Measurements from ENCODE around the gene UGDH.

Gene UGDH

DNA sequence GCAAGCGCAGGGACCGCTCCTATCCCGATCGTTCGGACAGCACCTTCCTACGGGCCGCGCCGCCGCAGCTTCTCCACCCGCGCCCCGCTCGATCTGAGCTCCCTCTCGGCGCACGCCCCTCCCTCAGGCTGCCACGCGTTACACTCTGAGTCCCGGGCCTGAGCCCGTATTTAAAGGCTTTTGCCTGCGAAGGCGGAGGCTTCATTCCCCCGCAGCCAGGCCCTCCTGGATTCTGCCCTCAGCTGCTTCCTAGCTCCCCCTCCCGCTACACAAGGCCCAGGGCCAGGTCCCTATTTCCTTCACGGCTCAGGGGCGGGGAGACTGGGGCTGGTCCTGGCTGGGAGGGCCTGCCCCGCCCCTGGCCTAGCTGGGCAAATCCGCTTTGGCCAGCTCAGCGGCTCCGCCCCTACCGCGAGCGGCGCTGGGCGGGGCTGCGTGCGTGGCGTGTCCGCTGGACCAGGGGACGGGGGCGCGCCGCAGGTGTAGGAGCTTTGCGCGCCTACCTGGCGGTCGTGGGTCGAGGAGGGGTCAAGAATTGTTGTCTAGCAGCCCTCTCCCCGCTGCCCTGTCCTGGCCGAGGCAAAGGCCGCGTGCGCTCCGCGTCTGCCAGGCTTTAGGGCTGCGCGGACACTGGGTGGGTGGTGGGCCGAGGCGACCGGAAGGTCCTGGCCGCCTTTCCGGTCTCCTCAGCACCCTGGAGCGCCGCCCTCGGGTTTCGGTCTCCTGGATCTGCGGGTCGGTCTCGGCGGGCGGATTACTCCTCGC is at the start of gene UGDH:
Gene UGDH, minus strand, starts transcription at position 144 of the 765 bp plus-strand sequence. CDS start 5,927 bp downstream, outside the sequence.
- H3K4me3 ChIP-seq (ENCODE audit: low read length): peak within 1 kb of the TSS; percentile 93
- H3K4me1 ChIP-seq (ENCODE audit: control insufficient read depth, insufficient read depth, low read length): peaks cover 14% of the 10 kb centered on the region
- H3K27me3 ChIP-seq (ENCODE audit: control insufficient read depth, insufficient read depth, low read length): no peaks in the 10 kb centered on the region
- H3K27ac ChIP-seq (ENCODE audit: low read depth, low read length): peak within 1 kb of the TSS; percentile 97
- H3K9ac ChIP-seq (ENCODE audit: low read length): peak within 1 kb of the TSS; percentile 84
- no peaks in the 10 kb centered on the region for H3K36me3 ChIP-seq (ENCODE audit: control insufficient read depth, insufficient read depth, low read length)

DNA sequence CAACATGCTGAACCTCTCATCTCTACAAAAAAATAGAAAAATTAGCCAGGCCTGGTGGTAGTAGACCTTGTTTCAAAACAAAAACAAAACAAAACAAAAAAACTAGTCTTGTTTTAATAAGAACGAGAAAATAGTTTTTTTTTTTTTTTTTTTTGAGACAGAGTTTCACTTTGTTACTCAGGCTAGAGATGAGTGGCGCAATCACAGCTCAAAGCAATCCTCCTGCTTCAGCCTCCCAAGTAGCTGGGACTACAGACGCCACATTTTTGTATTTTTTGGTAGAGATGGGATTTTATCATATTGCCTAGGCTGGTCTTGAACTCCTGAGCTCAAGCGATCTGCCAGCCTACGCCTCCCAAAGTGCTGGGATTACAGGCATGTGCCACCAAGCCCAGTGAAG is 47.7 kb upstream of the UGDH start:
- H3K9ac ChIP-seq (ENCODE audit: low read length): no peak overlapping the region
- no peaks in the 10 kb centered on the region for H3K27me3 ChIP-seq (ENCODE audit: control insufficient read depth, insufficient read depth, low read length)
- H3K4me1 ChIP-seq (ENCODE audit: control insufficient read depth, insufficient read depth, low read length): no peaks in the 10 kb centered on the region
- H3K36me3 ChIP-seq (ENCODE audit: control insufficient read depth, insufficient read depth, low read length): no peaks in the 10 kb centered on the region
- H3K4me3 ChIP-seq (ENCODE audit: low read length): no peak overlapping the region
- H3K27ac ChIP-seq (ENCODE audit: low read depth, low read length): no peak overlapping the region

DNA sequence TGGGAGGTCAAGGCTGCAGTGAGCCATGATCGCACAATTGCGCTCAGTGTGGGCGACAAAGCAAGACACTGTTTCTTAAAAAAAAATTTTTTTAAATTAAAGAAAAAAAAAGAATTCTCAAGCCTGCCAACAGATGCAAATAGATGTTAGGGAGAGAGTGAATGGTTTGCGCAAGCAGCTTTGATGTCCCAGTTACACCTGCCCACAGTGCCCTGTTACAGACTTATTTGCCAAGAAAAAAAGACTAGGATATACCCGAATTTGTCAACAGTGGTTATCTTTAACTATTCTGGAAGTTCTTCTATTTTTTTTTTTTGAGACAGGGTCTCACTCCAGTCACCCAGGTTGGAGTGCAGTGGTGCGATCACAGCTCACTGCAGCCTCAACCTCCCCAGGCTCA is 44.3 kb upstream of the UGDH start:
- Histone ChIP-seq H3K4me1 (ENCODE audit: control insufficient read depth, insufficient read depth, low read length) (no peaks in the 10 kb centered on the region), H3K4me3 (ENCODE audit: low read length) (no peak overlapping the region), H3K9ac (ENCODE audit: low read length) (no peak overlapping the region)

GRCh38 chr4:39571054-39571453 is 43.8 kb upstream of the UGDH start:
- no peaks in the 10 kb centered on the region for H3K36me3 ChIP-seq (ENCODE audit: control insufficient read depth, insufficient read depth, low read length)
- no peaks in the 10 kb centered on the region for H3K27me3 ChIP-seq (ENCODE audit: control insufficient read depth, insufficient read depth, low read length)
- no peak overlapping the region for H3K4me3 ChIP-seq (ENCODE audit: low read length)
- no peaks in the 10 kb centered on the region for H3K4me1 ChIP-seq (ENCODE audit: control insufficient read depth, insufficient read depth, low read length)
- no peak overlapping the region for H3K9ac ChIP-seq (ENCODE audit: low read length)
- H3K27ac ChIP-seq (ENCODE audit: low read depth, low read length): no peak overlapping the region

More for the DNA sequence above, 44.3 kb upstream of the UGDH start:
- Histone ChIP-seq H3K27ac (ENCODE audit: low read depth, low read length) (no peak overlapping the region), H3K27me3 (ENCODE audit: control insufficient read depth, insufficient read depth, low read length) (no peaks in the 10 kb centered on the region), H3K36me3 (ENCODE audit: control insufficient read depth, insufficient read depth, low read length) (no peaks in the 10 kb centered on the region)

- Histone ChIP-seq H3K4me3 (ENCODE audit: low read length) (no peak overlapping the region), H3K27me3 (ENCODE audit: control insufficient read depth, insufficient read depth, low read length) (no peaks in the 10 kb centered on the region), H3K36me3 (ENCODE audit: control insufficient read depth, insufficient read depth, low read length) (peaks cover 2% of the 10 kb centered on the region), H3K27ac (ENCODE audit: low read depth, low read length) (no peak overlapping the region), H3K4me1 (ENCODE audit: control insufficient read depth, insufficient read depth, low read length) (no peaks in the 10 kb centered on the region), H3K9ac (ENCODE audit: low read length) (no peak overlapping the region)
Observed at GRCh38 chr4:39569209-39569608, 42.0 kb upstream of the UGDH start.

DNA sequence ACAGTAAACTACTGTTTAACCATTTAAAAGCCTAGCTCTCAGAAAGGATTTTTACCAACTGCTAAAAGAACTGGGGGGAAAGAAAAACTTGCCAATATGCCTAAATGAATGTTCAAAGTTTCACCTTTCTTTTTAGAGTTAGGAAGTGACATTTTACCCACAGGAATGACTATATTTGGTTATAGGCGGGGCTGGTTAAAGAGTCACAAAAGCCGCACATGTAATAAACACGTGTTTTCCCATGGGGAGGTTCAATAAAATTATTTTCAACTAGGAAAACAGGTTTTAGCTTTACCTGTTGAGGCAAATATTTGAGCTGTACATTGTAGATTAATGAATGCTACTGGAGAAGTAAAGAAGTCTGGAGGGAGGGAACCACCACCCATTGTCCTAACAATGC is 41.6 kb upstream of the UGDH start:
- Histone ChIP-seq H3K27me3 (ENCODE audit: control insufficient read depth, insufficient read depth, low read length) (no peaks in the 10 kb centered on the region), H3K36me3 (ENCODE audit: control insufficient read depth, insufficient read depth, low read length) (peaks cover 2% of the 10 kb centered on the region), H3K4me1 (ENCODE audit: control insufficient read depth, insufficient read depth, low read length) (no peaks in the 10 kb centered on the region), H3K9ac (ENCODE audit: low read length) (no peak overlapping the region), H3K27ac (ENCODE audit: low read depth, low read length) (no peak overlapping the region), H3K4me3 (ENCODE audit: low read length) (no peak overlapping the region)

DNA sequence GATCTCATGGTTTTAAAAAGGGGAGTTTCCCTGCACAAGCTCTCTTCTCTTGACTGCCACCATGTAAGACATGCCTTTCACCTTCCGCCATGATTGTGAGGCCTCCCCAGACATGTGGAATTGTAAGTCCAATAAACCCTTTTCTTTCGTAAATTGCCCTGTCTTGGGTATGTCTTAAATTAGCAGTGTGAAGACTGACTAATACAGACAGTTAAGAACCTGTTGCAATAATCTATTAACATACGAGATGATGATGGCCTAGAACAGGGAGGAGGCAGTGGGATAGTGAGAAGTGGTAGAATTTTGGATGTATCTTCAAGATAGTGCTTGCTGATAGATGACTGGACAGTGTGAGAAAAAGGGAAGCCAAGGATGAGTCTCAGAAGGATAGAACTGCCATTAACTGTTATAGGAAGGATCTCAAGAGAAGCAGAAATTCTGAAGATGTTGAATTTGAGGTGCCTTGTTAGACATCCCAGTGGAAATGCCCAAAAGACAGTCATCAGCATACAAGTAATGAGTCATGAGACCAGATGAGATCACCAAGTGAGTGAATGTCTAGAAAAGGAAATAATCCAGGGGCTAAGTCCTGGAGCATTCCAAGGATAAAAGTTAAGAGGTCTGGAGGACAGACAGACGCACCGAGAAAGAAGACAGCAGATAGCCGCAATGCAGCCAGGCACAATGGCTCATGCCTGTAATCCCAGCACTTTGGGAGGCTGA is 38.8 kb upstream of the UGDH start:
- H3K27ac ChIP-seq (ENCODE audit: low read depth, low read length): no peak overlapping the region
- H3K4me1 ChIP-seq (ENCODE audit: control insufficient read depth, insufficient read depth, low read length): no peaks in the 10 kb centered on the region
- no peak overlapping the region for H3K9ac ChIP-seq (ENCODE audit: low read length)
- peaks cover 2% of the 10 kb centered on the region for H3K36me3 ChIP-seq (ENCODE audit: control insufficient read depth, insufficient read depth, low read length)
- H3K27me3 ChIP-seq (ENCODE audit: control insufficient read depth, insufficient read depth, low read length): no peaks in the 10 kb centered on the region
- H3K4me3 ChIP-seq (ENCODE audit: low read length): no peak overlapping the region

DNA sequence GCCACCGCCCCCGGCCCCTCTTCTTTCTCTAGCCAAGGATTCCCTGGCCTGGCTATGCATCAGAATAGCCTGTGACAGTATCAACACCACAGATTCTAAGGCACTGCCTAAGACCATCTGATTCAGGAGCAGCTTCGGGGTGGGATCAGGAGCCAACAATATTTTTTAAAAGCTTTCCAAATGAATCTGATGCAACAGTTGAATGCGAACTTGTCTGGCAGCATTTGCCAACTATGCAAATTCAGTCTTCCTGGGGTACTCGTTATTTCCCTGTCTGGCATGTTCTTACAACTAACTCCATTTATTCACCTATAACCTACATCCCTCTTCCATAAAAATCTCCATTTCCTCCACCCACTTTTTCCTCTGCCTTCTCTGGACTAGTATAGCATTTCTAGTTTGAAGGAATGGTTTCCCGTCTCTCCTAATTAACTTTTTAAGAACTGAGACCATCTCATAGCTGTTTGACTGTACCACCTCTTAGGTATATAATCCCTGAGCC is 36.2 kb upstream of the UGDH start:
- no peak overlapping the region for H3K27ac ChIP-seq (ENCODE audit: low read depth, low read length)
- peaks cover 2% of the 10 kb centered on the region for H3K36me3 ChIP-seq (ENCODE audit: control insufficient read depth, insufficient read depth, low read length)
- no peaks in the 10 kb centered on the region for H3K27me3 ChIP-seq (ENCODE audit: control insufficient read depth, insufficient read depth, low read length)
- H3K4me1 ChIP-seq (ENCODE audit: control insufficient read depth, insufficient read depth, low read length): no peaks in the 10 kb centered on the region
- H3K4me3 ChIP-seq (ENCODE audit: low read length): no peak overlapping the region
- H3K9ac ChIP-seq (ENCODE audit: low read length): no peak overlapping the region

DNA sequence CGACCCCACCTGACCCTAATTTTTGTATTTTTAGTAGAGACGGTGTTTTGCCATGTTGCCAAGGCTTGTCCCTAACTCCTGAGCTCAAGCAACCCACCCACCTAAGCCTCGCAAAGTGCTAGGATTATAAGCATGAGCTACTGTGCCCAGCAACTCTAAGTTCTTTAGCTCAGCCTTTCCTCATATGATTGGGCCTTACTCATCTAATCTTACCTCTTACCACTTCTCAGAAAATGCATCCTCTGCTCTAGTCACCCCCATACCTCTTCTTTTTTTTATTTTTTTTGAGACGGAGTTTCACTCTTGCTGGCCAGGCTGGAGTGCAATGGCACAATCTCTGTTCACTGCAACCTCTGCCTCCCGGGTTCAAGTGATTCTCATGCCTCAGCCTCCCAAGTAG is 35.6 kb upstream of the UGDH start:
- H3K9ac ChIP-seq (ENCODE audit: low read length): no peak overlapping the region
- no peaks in the 10 kb centered on the region for H3K4me1 ChIP-seq (ENCODE audit: control insufficient read depth, insufficient read depth, low read length)
- H3K27ac ChIP-seq (ENCODE audit: low read depth, low read length): no peak overlapping the region
- H3K36me3 ChIP-seq (ENCODE audit: control insufficient read depth, insufficient read depth, low read length): peaks cover 4% of the 10 kb centered on the region
- H3K4me3 ChIP-seq (ENCODE audit: low read length): no peak overlapping the region
- no peaks in the 10 kb centered on the region for H3K27me3 ChIP-seq (ENCODE audit: control insufficient read depth, insufficient read depth, low read length)

DNA sequence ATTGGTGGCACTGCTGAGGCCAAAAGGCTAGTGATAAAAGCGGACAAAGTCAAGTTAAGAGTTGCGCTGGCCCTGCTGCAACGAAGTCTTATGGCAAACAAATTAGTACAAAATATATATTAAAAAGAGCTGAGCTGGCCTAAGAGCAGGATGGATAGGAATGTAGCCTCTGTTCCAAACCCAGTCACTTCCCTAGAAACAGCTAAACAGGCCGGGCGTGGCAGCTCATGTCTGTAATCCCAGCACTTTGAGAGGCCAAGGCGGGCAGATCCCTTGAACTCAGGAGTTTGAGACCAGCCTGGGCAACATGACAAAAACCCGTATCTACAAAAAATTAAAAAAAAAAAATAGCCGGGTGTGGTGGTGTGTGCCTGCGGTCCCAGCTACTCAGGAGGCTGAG is 32.4 kb upstream of the UGDH start:
- Histone ChIP-seq H3K36me3 (ENCODE audit: control insufficient read depth, insufficient read depth, low read length) (peaks cover 5% of the 10 kb centered on the region), H3K9ac (ENCODE audit: low read length) (no peak overlapping the region), H3K27ac (ENCODE audit: low read depth, low read length) (no peak overlapping the region), H3K27me3 (ENCODE audit: control insufficient read depth, insufficient read depth, low read length) (no peaks in the 10 kb centered on the region), H3K4me3 (ENCODE audit: low read length) (no peak overlapping the region), H3K4me1 (ENCODE audit: control insufficient read depth, insufficient read depth, low read length) (no peaks in the 10 kb centered on the region)

DNA sequence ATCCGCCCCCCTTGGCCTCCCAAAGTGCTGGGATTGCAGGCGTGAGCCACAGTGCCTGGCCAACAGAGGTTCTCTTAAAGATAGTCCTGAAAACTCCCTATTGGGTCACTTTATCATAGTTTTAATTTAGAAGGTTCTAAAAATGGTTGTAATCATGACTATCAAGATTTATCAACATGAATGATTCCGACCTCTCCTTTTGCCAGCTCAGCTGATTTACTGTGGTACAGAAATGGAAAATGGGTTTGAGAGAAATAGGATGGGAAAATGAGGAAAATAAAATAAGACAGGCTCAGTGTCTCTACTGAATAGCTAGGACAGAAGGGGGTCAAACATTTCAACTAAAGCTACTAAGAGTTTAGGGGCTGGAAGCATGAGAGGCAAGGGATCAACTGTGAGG is 28.2 kb upstream of the UGDH start:
- H3K4me3 ChIP-seq (ENCODE audit: low read length): no peak overlapping the region
- H3K36me3 ChIP-seq (ENCODE audit: control insufficient read depth, insufficient read depth, low read length): peaks cover 4% of the 10 kb centered on the region
- H3K27me3 ChIP-seq (ENCODE audit: control insufficient read depth, insufficient read depth, low read length): no peaks in the 10 kb centered on the region
- H3K27ac ChIP-seq (ENCODE audit: low read depth, low read length): no peak overlapping the region
- H3K9ac ChIP-seq (ENCODE audit: low read length): no peak overlapping the region
- H3K4me1 ChIP-seq (ENCODE audit: control insufficient read depth, insufficient read depth, low read length): no peaks in the 10 kb centered on the region

DNA sequence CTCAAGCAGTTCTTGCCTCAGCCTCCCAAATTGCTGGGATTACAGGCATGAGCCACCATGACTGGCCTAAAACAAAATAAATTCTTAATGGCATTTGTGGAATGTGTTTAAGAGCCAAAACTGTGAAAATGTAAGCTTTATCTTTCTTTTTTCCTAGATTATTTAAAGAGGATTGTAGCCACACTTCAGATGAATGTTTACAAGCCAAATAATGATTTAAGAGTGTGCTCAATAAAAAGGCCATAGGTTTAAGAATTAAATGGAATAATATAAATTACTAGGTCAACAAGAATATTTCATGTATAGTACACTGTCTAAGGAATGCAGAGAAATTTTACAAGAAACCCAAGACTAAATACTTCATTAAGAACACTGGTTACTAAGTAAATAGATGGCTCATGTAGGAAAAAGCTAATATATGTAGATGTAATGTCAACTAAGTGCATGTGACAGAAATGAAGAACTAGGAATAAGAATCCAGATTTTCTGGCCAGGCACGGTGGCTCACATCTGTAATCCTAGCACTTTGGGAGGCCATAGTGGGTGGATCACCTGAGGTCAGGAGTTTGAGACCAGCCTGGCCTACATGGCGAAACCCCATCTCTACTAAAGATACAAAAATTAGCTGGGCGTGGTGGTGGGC is 21.3 kb upstream of the UGDH start:
- Histone ChIP-seq H3K4me1 (ENCODE audit: control insufficient read depth, insufficient read depth, low read length) (no peaks in the 10 kb centered on the region), H3K27me3 (ENCODE audit: control insufficient read depth, insufficient read depth, low read length) (no peaks in the 10 kb centered on the region), H3K9ac (ENCODE audit: low read length) (no peak overlapping the region), H3K27ac (ENCODE audit: low read depth, low read length) (no peak overlapping the region), H3K36me3 (ENCODE audit: control insufficient read depth, insufficient read depth, low read length) (no peaks in the 10 kb centered on the region), H3K4me3 (ENCODE audit: low read length) (no peak overlapping the region)

Measured in rectal smooth muscle tissue (tissue), 1 donor.